ENCODE results near the gene FYB1.

The FYB1 gene

GRCh38 chr5:39218482-39219402 is 621 bp downstream of the FYB1 start:
- H3K4me1 Mint-ChIP-seq (ENCODE audit: low read depth) = peaks cover 39% of the 10 kb centered on the region
- no peaks in the 10 kb centered on the region for H3K9me3 Mint-ChIP-seq
- no peaks in the 10 kb centered on the region for H3K27me3 Mint-ChIP-seq (ENCODE audit: low read depth)
- no peaks in the 10 kb centered on the region for H3K36me3 Mint-ChIP-seq (ENCODE audit: low read depth)
- H3K4me3 Mint-ChIP-seq = no peak overlapping the region
- H3K27ac Mint-ChIP-seq = no peak overlapping the region

DNA sequence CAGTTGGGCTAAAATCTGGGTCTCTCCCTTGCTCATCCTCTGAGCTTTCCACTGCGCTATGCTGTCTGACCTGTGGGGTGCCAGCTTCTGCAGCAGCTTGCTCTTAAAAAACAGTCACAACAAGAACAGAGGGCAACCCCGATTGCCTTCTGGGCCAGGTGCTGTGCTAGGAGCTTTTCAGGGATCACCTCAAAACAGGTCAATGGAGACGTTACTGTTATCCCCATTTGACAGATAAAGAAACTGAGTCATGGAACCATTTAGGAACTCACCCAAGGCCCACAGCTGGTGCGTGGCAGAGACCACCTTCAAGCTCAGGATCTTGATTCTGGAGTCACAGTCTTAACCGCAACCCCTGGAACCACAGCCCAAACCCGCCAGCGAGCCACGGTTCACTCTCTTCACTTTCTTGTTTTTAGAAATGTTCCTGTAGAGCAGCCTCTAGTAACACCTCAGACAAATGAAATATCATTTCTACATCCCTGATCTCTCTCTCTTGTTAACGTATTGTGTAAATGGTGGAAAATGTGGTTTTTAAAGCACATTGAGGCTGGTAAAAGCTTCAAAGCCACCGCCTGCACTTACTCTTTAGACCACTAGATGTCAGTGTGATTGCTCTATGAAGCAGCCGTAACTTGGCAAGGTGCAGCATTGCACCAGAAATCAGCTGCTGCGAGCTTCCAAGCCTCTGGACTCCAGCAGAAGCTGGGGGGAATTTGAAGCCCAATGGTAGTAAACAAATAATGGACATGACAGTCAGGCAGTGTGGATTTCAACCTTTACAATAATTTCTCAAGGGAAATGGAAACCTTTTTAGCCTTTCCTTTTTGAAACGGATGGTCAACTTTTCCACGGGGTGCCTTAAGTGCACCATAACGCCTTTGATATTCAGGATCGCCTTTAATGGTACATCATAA is 1.7 kb downstream of the FYB1 start:
- peak overlapping the region; percentile 80 for H3K27ac Mint-ChIP-seq
- peak overlapping the region; percentile 75 for H3K4me3 Mint-ChIP-seq

DNA sequence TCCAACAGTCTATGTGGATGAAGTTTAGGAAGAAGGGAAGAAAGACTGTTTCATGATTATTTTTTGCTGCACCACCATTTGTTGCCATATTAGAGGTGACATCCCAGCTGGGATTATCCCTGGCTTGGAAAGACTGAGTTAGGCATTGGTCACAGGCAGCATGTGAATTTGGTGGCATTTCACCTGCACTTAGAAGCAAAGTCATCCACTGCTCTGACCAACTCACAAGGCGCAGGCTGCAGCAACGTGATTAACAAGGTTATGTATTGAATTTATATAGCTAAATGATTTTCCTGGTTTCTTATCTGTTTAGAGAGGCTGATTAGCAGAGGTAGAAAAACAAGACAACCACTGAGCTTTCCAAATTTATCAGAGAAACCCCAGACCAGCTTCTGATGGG is 2.7 kb downstream of the FYB1 start:
- H3K4me1 Mint-ChIP-seq (ENCODE audit: low read depth) = peaks cover 54% of the 10 kb centered on the region
- H3K4me3 Mint-ChIP-seq = peak overlapping the region; percentile 75
- H3K27ac Mint-ChIP-seq = peak overlapping the region; percentile 80
- H3K36me3 Mint-ChIP-seq (ENCODE audit: low read depth) = peaks cover 3% of the 10 kb centered on the region
- no peaks in the 10 kb centered on the region for H3K9me3 Mint-ChIP-seq
- no peaks in the 10 kb centered on the region for H3K27me3 Mint-ChIP-seq (ENCODE audit: low read depth)

More for the DNA sequence above, 1.7 kb downstream of the FYB1 start:
- no peaks in the 10 kb centered on the region for H3K9me3 Mint-ChIP-seq
- no peaks in the 10 kb centered on the region for H3K27me3 Mint-ChIP-seq (ENCODE audit: low read depth)
- H3K4me1 Mint-ChIP-seq (ENCODE audit: low read depth) = peaks cover 45% of the 10 kb centered on the region
- H3K36me3 Mint-ChIP-seq (ENCODE audit: low read depth) = peaks cover 1% of the 10 kb centered on the region

DNA sequence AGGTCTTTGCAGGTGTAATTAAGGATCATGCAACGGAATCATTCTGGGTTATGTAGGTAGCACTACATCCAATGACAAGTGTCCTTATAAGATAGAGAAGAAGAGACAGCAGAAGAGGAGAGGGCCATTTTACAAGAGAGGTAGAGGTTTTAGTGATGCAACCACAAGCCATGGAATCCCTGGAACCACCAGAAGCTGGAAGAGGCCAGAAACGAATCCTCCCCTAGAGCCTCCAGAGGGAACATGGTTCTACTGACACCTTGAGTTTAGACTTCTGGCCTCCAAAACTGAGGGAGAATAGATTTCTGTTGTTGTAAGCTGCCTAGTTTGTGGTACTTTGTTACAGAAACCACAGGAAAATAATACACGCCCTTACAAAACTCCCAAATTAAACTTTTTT is 3.5 kb downstream of the FYB1 start:
- Mint-ChIP-seq H3K9me3 (no peaks in the 10 kb centered on the region), H3K4me1 (ENCODE audit: low read depth) (peaks cover 57% of the 10 kb centered on the region), H3K36me3 (ENCODE audit: low read depth) (peaks cover 3% of the 10 kb centered on the region), H3K27ac (peak overlapping the region; percentile 86), H3K4me3 (peak overlapping the region; percentile 67), H3K27me3 (ENCODE audit: low read depth) (no peaks in the 10 kb centered on the region)

DNA sequence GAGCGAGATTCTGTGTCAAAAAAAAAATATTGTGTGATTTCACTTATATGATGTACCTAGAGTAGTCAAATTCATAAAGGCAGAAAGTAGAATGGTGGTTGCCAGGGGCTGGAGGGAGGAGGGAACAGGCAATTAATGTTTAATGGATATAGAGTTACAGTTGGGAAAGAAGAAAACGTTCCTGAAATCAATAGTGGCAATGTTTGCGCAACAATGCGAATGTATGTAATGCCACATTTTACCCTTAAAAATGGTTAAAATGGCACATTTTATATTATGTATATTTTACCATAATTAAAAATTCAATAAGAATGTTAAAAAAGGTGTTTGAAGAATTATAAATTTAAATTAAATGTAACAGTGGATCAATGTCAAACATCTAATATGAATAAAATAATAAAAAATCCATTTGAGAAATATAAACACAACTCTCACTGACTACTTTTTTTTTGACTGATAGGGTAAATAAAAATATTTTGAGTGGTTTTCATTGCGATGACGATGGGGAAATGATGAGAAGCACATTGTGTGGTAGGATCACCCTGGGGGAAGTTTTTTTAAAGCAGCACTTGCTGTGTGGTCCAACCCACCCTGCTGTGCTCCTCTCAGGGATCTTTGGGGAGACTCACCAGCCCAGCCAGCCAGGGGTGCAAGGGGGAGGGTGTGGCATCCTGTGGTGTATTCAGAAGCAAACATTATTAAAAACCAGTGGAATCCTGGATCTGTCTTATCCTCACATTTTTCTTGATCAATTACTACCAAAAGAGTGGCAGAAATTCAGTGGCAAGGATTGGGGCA is 4.3 kb downstream of the FYB1 start:
- peaks cover 3% of the 10 kb centered on the region for H3K36me3 Mint-ChIP-seq (ENCODE audit: low read depth)
- peaks cover 63% of the 10 kb centered on the region for H3K4me1 Mint-ChIP-seq (ENCODE audit: low read depth)
- no peaks in the 10 kb centered on the region for H3K27me3 Mint-ChIP-seq (ENCODE audit: low read depth)
- no peaks in the 10 kb centered on the region for H3K9me3 Mint-ChIP-seq
- peak overlapping the region; percentile 92 for H3K27ac Mint-ChIP-seq
- H3K4me3 Mint-ChIP-seq = peak overlapping the region; percentile 67

GRCh38 chr5:39213447-39214207 is 5.7 kb downstream of the FYB1 start:
- peaks cover 72% of the 10 kb centered on the region for H3K4me1 Mint-ChIP-seq (ENCODE audit: low read depth)
- H3K27me3 Mint-ChIP-seq (ENCODE audit: low read depth) = no peaks in the 10 kb centered on the region
- peaks cover 3% of the 10 kb centered on the region for H3K36me3 Mint-ChIP-seq (ENCODE audit: low read depth)

GRCh38 chr5:39211773-39212172 is 7.6 kb downstream of the FYB1 start:
- Mint-ChIP-seq H3K27me3 (ENCODE audit: low read depth) (no peaks in the 10 kb centered on the region), H3K4me1 (ENCODE audit: low read depth) (peaks cover 77% of the 10 kb centered on the region), H3K36me3 (ENCODE audit: low read depth) (peaks cover 3% of the 10 kb centered on the region), H3K4me3 (peak overlapping the region; percentile 61), H3K27ac (peak overlapping the region; percentile 92), H3K9me3 (no peaks in the 10 kb centered on the region)

More at GRCh38 chr5:39213447-39214207, 5.7 kb downstream of the FYB1 start:
- H3K4me3 Mint-ChIP-seq = peak overlapping the region; percentile 82
- H3K27ac Mint-ChIP-seq = peak overlapping the region; percentile 92
- H3K9me3 Mint-ChIP-seq = no peaks in the 10 kb centered on the region

DNA sequence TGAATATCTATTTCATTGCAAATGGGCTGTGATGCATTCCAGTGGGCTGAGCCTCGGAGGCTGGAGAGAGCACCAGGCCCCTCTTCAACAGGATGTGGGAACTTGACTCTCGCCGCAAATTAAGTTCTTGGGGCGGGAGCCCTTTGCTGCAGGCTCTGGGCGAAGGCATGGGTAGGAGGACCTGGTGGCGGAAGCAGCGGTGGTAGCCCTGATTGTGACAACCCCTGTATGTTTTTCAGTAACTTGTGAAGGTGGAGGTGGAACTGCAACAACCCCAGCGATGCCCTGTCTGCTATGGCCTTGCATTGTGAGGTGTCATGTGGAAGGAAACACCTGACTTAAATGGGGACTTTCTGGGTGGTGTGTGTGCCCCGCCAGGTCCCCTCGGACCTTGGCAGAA is 9.4 kb downstream of the FYB1 start:
- Mint-ChIP-seq H3K4me1 (ENCODE audit: low read depth) (peaks cover 77% of the 10 kb centered on the region), H3K27ac (peak overlapping the region; percentile 92), H3K27me3 (ENCODE audit: low read depth) (no peaks in the 10 kb centered on the region), H3K36me3 (ENCODE audit: low read depth) (peaks cover 3% of the 10 kb centered on the region), H3K9me3 (no peaks in the 10 kb centered on the region), H3K4me3 (peak overlapping the region; percentile 80)

DNA sequence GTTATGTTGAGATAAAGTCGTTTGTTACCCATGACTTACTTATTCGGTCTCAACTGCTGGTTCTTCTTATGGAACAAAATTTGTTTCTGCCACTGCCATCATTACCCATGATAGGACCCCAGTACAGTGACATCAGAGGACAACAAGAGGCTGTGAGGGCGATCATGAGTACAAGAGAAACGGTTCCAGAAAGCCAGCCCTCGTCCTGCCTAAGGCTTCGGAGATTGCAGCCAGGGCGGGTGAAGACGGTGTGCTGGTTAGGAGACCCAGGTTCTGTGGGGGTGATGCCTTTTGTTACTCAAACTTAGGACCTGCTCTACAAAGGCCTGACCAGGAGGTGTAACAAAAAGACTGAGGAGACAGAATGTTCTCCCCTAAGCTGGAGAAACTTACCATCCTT is 10.9 kb downstream of the FYB1 start:
- Mint-ChIP-seq H3K9me3 (no peaks in the 10 kb centered on the region), H3K4me1 (ENCODE audit: low read depth) (peaks cover 81% of the 10 kb centered on the region), H3K36me3 (ENCODE audit: low read depth) (peaks cover 3% of the 10 kb centered on the region), H3K27me3 (ENCODE audit: low read depth) (no peaks in the 10 kb centered on the region), H3K27ac (peak overlapping the region; percentile 92), H3K4me3 (peak overlapping the region; percentile 72)

DNA sequence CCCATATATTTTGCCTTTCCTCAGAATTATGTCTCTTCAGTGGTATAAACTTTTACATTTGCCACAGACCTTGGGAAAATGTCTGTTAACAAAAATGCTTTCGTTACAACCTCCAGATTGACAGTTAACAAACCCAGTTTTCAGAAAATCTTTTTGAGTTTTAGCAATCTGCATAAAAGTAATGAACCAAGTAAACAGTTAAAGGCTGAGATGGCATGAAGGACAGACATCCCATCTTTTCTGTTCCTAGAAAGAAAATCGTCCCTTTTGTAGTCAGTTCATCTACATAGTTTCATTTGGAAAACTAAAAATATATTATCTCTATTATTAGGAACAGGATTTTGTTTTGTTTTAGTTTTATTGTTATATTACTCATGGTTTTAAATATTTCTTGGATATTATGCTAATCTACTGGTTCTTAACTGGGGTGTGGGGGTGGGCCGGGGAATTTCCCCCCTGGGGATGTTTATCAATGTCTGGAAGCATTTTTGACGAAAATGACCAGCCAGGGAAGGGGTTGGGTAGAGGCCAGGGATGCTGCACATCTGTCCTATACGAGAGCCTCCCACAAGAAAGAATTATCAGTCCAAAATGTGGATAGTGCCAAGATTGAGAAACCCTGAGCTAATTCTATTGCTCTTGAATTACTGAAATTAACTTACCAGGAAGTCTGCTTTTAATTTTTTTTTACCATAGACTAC is 11.9 kb downstream of the FYB1 start:
- peak overlapping the region; percentile 72 for H3K4me3 Mint-ChIP-seq
- H3K4me1 Mint-ChIP-seq (ENCODE audit: low read depth) = peaks cover 77% of the 10 kb centered on the region
- peaks cover under 1% of the 10 kb centered on the region for H3K36me3 Mint-ChIP-seq (ENCODE audit: low read depth)
- peak overlapping the region; percentile 92 for H3K27ac Mint-ChIP-seq
- H3K9me3 Mint-ChIP-seq = no peaks in the 10 kb centered on the region
- H3K27me3 Mint-ChIP-seq (ENCODE audit: low read depth) = no peaks in the 10 kb centered on the region

DNA sequence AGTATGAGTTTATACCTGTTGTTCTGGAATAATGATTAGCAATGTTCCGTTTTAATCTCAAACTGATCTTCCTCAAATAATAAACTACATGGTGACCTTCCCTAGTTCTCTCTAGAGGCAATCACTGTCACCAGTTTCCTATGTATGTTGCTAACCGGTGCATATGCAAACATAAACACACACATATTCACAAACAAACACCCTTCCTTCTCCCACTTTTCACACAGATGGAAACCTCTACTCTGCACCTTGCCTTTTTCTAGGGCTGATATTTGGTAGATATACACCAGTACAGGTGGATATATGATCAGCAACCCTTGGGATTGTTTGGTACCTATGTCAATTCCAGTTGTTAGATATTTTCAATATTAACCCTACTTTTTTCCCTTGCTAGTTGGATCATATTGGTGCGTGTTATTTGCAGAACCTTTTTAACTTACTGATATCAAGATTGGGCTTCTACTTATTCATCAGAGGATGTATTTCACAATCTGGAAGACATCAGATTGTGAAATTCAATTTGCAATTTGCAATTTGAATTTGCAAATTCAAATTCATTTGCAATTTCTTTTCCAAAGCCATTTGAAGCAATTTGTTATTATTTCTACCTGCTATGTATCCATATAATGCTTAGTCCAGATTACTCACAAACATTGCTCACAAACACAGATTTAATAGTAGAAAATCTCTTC is 12.6 kb downstream of the FYB1 start:
- no peaks in the 10 kb centered on the region for H3K27me3 Mint-ChIP-seq (ENCODE audit: low read depth)
- peak overlapping the region; percentile 92 for H3K27ac Mint-ChIP-seq
- peak overlapping the region; percentile 14 for H3K4me3 Mint-ChIP-seq
- peaks cover 71% of the 10 kb centered on the region for H3K4me1 Mint-ChIP-seq (ENCODE audit: low read depth)
- peaks cover 5% of the 10 kb centered on the region for H3K36me3 Mint-ChIP-seq (ENCODE audit: low read depth)
- H3K9me3 Mint-ChIP-seq = no peaks in the 10 kb centered on the region

GRCh38 chr5:39205550-39205949 is 13.8 kb downstream of the FYB1 start:
- Mint-ChIP-seq H3K27ac (peak overlapping the region; percentile 94), H3K4me3 (peak overlapping the region; percentile 55), H3K27me3 (ENCODE audit: low read depth) (no peaks in the 10 kb centered on the region), H3K9me3 (no peaks in the 10 kb centered on the region), H3K4me1 (ENCODE audit: low read depth) (peaks cover 64% of the 10 kb centered on the region), H3K36me3 (ENCODE audit: low read depth) (peaks cover 14% of the 10 kb centered on the region)
